Stimulated activated CD4-positive, alpha-beta T cell treated with anti-CD3 and anti-CD28 coated beads, TNF-alpha, amount 100 ng/mL, for 48 hours (primary cell): ENCODE measurements around the gene BAG5.

Experiments
- DNase-seq, 3 donors: peaks; one replicate each; pipeline ENCODE4 v3.0.0-alpha.2; 2020; ENCODE audit warnings: low read depth in 3 of 3

Gene BAG5

DNA sequence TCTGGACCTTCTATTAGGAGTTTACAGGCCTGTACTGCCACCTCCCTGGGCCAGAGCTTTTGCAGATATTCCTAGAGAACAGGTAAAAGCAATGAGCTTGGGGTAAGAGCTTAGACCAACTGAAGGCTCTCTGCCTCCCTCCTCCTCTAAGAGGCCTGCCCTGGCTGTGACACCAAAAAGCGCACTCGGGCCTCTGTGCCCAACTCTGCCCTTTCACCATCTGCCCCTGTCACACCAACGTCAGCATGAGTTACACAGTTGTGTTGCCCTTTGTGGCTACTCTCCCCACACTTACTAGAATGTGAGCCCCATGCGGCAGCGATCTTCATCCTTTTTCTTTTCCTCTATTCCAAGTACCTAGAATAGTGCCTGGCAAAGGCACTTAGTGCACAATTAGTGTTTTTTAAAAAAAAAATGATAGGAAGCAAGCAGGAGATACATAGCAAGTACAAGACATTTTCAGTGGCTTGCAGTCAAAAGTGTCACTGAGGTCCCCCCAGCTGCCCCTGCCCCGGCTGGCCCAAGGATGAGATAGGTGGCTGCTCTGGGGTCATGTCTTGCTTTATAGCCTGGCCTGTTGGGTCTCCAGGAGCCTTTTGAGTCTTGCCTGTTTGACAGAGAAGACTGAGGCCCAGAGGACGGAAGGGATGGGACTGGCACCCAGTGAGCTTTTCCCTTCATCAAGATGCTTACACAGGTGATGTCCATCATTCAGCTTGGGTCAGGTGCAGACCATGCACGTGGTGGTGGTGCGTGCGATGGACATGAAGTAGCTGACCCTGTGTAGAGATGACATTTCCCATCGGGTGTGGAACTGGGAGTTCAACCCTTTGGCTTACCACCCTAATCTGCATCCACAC lies 52.4 kb downstream of the BAG5 start:
- no peak for DNase-seq

DNA sequence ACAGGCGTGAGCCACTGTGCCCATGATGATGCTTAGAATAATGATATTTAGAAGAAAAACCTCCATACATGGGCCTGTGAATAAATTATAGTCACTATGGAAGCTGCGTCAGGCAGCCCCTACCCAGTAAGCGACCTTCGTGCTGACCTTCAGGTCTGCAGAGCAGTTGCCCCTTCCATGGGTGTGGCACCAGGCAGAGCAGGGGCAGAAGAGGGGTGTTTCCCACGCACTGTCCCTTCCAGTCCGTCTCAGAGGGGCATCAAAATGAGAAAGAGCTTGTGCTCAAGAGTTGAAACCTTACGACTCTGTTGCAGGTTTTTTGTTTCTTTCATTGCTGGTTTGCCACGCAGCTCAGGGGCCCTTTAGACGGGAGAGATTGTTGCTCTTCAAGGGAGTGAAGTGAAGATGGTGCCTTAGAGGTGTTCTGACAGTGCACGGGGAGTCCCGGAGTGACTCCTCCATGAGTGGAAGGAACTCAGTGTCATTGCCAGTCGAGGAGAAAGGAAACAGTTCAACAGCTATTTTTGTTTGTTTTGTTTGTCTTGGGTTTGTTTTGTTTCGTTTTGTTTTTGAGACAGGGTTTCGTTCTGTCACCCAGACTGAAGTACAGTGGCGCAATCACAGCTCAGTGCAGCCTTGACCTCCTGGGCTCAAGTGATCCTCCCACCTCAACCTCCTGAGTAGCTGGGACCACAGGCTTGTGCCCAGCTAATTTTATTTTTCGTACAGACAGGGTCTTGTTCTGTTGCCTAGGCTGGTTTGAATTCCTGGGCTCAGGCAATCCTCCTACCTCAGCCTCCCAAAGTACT lies 53.7 kb downstream of the BAG5 start:
- no peak for DNase-seq

DNA sequence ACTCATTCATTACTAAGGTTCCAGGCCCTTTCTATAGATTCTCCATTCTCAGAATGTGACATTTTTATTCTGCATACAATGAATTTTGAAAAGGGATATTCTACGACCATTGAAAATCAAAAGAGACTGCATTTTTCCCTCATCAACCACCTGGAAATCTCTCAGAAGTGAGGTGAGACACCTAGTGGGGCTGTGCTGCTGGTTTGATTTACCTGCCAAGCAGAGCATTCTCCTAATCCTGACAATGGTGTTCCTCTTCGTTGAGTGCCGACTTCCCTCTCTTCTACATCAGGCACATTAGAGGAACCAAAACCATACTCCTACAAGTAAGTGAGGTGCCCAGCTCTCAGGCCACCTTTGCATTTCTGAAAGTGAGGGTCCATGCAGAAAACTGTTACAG lies 54.7 kb downstream of the BAG5 start:
- no peak for DNase-seq
